Measurements from ENCODE around the gene RAB40B.

RAB40B gene

GRCh38 chr17:82662711-82663261 lies 35.7 kb downstream of the RAB40B start:
- TF ChIP-seq CTCF (IDR thresholded peaks at IDR 0.05; ENCODE audit: low read depth, low read length, missing control alignments): no peak
- in situ Hi-C loops (cut with HindIII; ENCODE audit: low pct_ligation_motif_present, low sequenced_read_pairs): no loop called here
- no peaks in the 10 kb centered on the region for H3K36me3 ChIP-seq (replicated peaks)
- H3K4me3 ChIP-seq (ENCODE audit: low read depth, low read length): no peak overlapping the region
- no peak for DNase-seq
- no peaks in the 10 kb centered on the region for H3K27me3 ChIP-seq (replicated peaks)
- H3K27ac ChIP-seq: no peak overlapping the region

- in situ Hi-C loops (cut with HindIII; ENCODE audit: low pct_ligation_motif_present, low sequenced_read_pairs): no loop called here
- Histone ChIP-seq H3K4me3 (ENCODE audit: low read depth, low read length) (no peak overlapping the region), H3K27ac (no peak overlapping the region), H3K27me3 (replicated peaks) (no peaks in the 10 kb centered on the region), H3K36me3 (replicated peaks) (no peaks in the 10 kb centered on the region)
- no peak for TF ChIP-seq CTCF (IDR thresholded peaks at IDR 0.05; ENCODE audit: low read depth, low read length, missing control alignments)
- no peak for DNase-seq
Observed at GRCh38 chr17:82661717-82662683, 36.5 kb downstream of the RAB40B start.

GRCh38 chr17:82659886-82660285 lies 38.6 kb downstream of the RAB40B start:
- Histone ChIP-seq H3K36me3 (replicated peaks) (no peaks in the 10 kb centered on the region), H3K4me3 (ENCODE audit: low read depth, low read length) (no peak overlapping the region), H3K27ac (no peak overlapping the region), H3K27me3 (replicated peaks) (no peaks in the 10 kb centered on the region)
- TF ChIP-seq CTCF (IDR thresholded peaks at IDR 0.05; ENCODE audit: low read depth, low read length, missing control alignments): no peak
- DNase-seq: no peak
- in situ Hi-C loops (cut with HindIII; ENCODE audit: low pct_ligation_motif_present, low sequenced_read_pairs): no loop called here

GRCh38 chr17:82658796-82659452 lies 39.6 kb downstream of the RAB40B start:
- Histone ChIP-seq H3K4me3 (ENCODE audit: low read depth, low read length) (no peak overlapping the region), H3K27me3 (replicated peaks) (no peaks in the 10 kb centered on the region), H3K36me3 (replicated peaks) (no peaks in the 10 kb centered on the region), H3K27ac (no peak overlapping the region)
- in situ Hi-C loops (cut with HindIII; ENCODE audit: low pct_ligation_motif_present, low sequenced_read_pairs): no loop called here
- no peak for TF ChIP-seq CTCF (IDR thresholded peaks at IDR 0.05; ENCODE audit: low read depth, low read length, missing control alignments)
- DNase-seq: no peak

GRCh38 chr17:82658331-82658730 lies 40.2 kb downstream of the RAB40B start:
- H3K27ac ChIP-seq: no peak overlapping the region
- no peak overlapping the region for H3K4me3 ChIP-seq (ENCODE audit: low read depth, low read length)
- no peaks in the 10 kb centered on the region for H3K36me3 ChIP-seq (replicated peaks)

More at GRCh38 chr17:82658331-82658730, 40.2 kb downstream of the RAB40B start:
- in situ Hi-C loops (cut with HindIII; ENCODE audit: low pct_ligation_motif_present, low sequenced_read_pairs): no loop called here
- no peaks in the 10 kb centered on the region for H3K27me3 ChIP-seq (replicated peaks)
- DNase-seq: no peak
- no peak for TF ChIP-seq CTCF (IDR thresholded peaks at IDR 0.05; ENCODE audit: low read depth, low read length, missing control alignments)

Measured in brain microvascular endothelial cell (primary cell).